H1 (cell line): ENCODE results near the gene BATF3. TPM values are rescaled to one million over a fixed set of nuclear protein-coding genes. Genes with fewer than 3 reads are reported as not detected.

Experiments used
- CTCF ChIA-PET: fragments of 300-600 bp; sonication (Branson Sonifier 250); formaldehyde crosslinking; loops from one replicate; lab custom pipeline; 2021; ENCODE audit not compliant: partially characterized antibody; lab: Charles Lee
- POLR2A ChIA-PET: fragments of 300-600 bp; sonication (Branson Sonifier 250); formaldehyde crosslinking; loops from one replicate; lab custom pipeline; 2021; ENCODE audit warnings: inconsistent platforms; ENCODE audit not compliant: partially characterized antibody; lab: Charles Lee
- DNase-seq, 2 experiments: peaks; one replicate each; pipeline versions ENCODE4 v3.0.0 to v3.0.0-alpha.2; 2010 to 2022; ENCODE audit warnings: low spot score in 2 of 2, low read depth in 1 of 2, mixed read lengths in 1 of 2
- FAIRE-seq: peaks from 2 replicates; lab custom pipeline; 2011; peaks lifted over from hg19 to GRCh38; lab: Jason Lieb, UNC
- H2AFZ ChIP-seq: 2 replicates; pipeline ENCODE4 v1.8.1; 2012; ENCODE audit warnings: low read length, inconsistent platforms
- H2AK5ac ChIP-seq: 2 replicates; pipeline ENCODE4 v1.6.1; 2013; ENCODE audit warnings: low read depth, low read length
- H2BK120ac ChIP-seq: replicated peaks from 2 replicates; pipeline ENCODE3; 2013; ENCODE audit warnings: low read depth, low read length, inconsistent platforms
- H2BK12ac ChIP-seq: 2 replicates; pipeline ENCODE4 v1.6.1; 2013; ENCODE audit warnings: low read depth, low read length
- H2BK15ac ChIP-seq: 2 replicates; pipeline ENCODE4 v1.6.1; 2013; ENCODE audit warnings: low read length
- H2BK20ac ChIP-seq: 2 replicates; pipeline ENCODE4 v1.6.1; 2013; ENCODE audit warnings: low read length
- H2BK5ac ChIP-seq: 2 replicates; pipeline ENCODE4 v1.6.1; 2013; ENCODE audit warnings: low read depth, low read length
- H3K14ac ChIP-seq: 2 replicates; pipeline ENCODE4 v1.6.1; 2013; ENCODE audit warnings: inconsistent platforms; ENCODE audit not compliant: insufficient read length
- H3K18ac ChIP-seq: 2 replicates; pipeline ENCODE4 v1.6.1; 2013; ENCODE audit warnings: low read length; ENCODE audit errors: extremely low read depth
- H3K23ac ChIP-seq: 2 replicates; pipeline ENCODE4 v1.6.1; 2013; ENCODE audit warnings: inconsistent platforms; ENCODE audit not compliant: insufficient read length
- H3K23me2 ChIP-seq: 2 replicates; pipeline ENCODE4 v1.6.1; 2013; ENCODE audit warnings: low read depth, low read length
- H3K27ac ChIP-seq: 2 replicates; pipeline ENCODE4 v1.6.1; 2011; ENCODE audit warnings: low read depth, low read length, inconsistent platforms
- H3K27me3 ChIP-seq, 4 experiments: replicated peaks in 1 of 4; 1 replicate in 1 of 4; 2 replicates in 3 of 4; pipeline versions ENCODE4 v1.6.1 to v1.8.1; 2011 to 2013; ENCODE audit warnings: low read length in 3 of 4, mild to moderate bottlenecking in 3 of 4, inconsistent platforms in 2 of 4, mixed read lengths in 2 of 4, moderate library complexity in 1 of 4; ENCODE audit not compliant: control insufficient read depth in 3 of 4, insufficient read depth in 3 of 4; ENCODE audit errors: extremely low read depth in 1 of 4
- H3K36me3 ChIP-seq, 4 experiments: 2 replicates each; pipeline versions ENCODE4 v1.6.1 to v1.8.1; 2011 to 2013; ENCODE audit warnings: mild to moderate bottlenecking in 4 of 4, low read length in 3 of 4, moderate library complexity in 2 of 4, control low read depth in 1 of 4, inconsistent platforms in 1 of 4; ENCODE audit not compliant: insufficient read depth in 4 of 4, control insufficient read depth in 2 of 4
- H3K4ac ChIP-seq: replicated peaks from 2 replicates; pipeline ENCODE3; 2013; ENCODE audit warnings: low read length, low read depth, mixed read lengths, inconsistent platforms; ENCODE audit not compliant: insufficient read length
- H3K4me1 ChIP-seq, 4 experiments: replicated peaks in 1 of 4; 1 replicate in 1 of 4; 2 replicates in 3 of 4; pipeline versions ENCODE4 v1.6.1 to v1.8.1; 2011 to 2013; ENCODE audit warnings: low read length in 3 of 4, inconsistent platforms in 2 of 4, mixed read lengths in 1 of 4; ENCODE audit not compliant: insufficient read depth in 4 of 4, control insufficient read depth in 3 of 4
- H3K4me2 ChIP-seq, 2 experiments: 2 replicates each; pipeline versions ENCODE4 v1.6.1 to v1.8.1; 2011 to 2013; ENCODE audit warnings: low read depth in 2 of 2, low read length in 2 of 2, control low read depth in 1 of 2, inconsistent platforms in 1 of 2, mild to moderate bottlenecking in 1 of 2; ENCODE audit not compliant: insufficient read depth in 1 of 2
- H3K4me3 ChIP-seq, 4 experiments: fragments of 200-600, 300-600 bp in 1 of 4; sonication (generic), shearing (Covaris generic), sonication (Bioruptor Twin) in 1 of 4; 2 replicates each; pipeline versions ENCODE4 v1.5.1 to v1.8.1; 2011 to 2016; ENCODE audit warnings: low read length in 4 of 4, low read depth in 3 of 4, control low read depth in 2 of 4, inconsistent platforms in 2 of 4, mild to moderate bottlenecking in 2 of 4, mixed read lengths in 1 of 4, moderate library complexity in 1 of 4; ENCODE audit not compliant: insufficient read depth in 2 of 4; ENCODE audit errors: extremely low read depth in 1 of 4
- H3K56ac ChIP-seq: replicated peaks from 2 replicates; pipeline ENCODE3; 2013; ENCODE audit warnings: low read depth, mild to moderate bottlenecking, mixed read lengths, low read length, inconsistent platforms; ENCODE audit not compliant: insufficient read length
- H3K79me1 ChIP-seq: 2 replicates; pipeline ENCODE4 v1.6.1; 2013; ENCODE audit warnings: low read depth, low read length, control low read depth
- H3K79me2 ChIP-seq, 2 experiments: 2 replicates each; pipeline versions ENCODE4 v1.6.1 to v1.8.1; 2012 to 2013; ENCODE audit warnings: low read length in 2 of 2, mild to moderate bottlenecking in 2 of 2, inconsistent platforms in 1 of 2; ENCODE audit not compliant: insufficient read depth in 2 of 2, control insufficient read depth in 1 of 2
- H3K9ac ChIP-seq, 4 experiments: replicated peaks in 1 of 4; 1 replicate in 1 of 4; 2 replicates in 3 of 4; pipeline versions ENCODE4 v1.6.1 to v1.8.1; 2011 to 2013; ENCODE audit warnings: low read depth in 3 of 4, low read length in 3 of 4, control low read depth in 2 of 4, mild to moderate bottlenecking in 2 of 4, moderate library complexity in 2 of 4, inconsistent platforms in 1 of 4; ENCODE audit errors: extremely low read depth in 1 of 4
- H3K9me3 ChIP-seq, 2 experiments: 2 replicates each; pipeline versions ENCODE4 v1.6.1 to v1.8.1; 2012 to 2013; ENCODE audit warnings: mild to moderate bottlenecking in 2 of 2, moderate library complexity in 2 of 2, control low read depth in 1 of 2, inconsistent platforms in 1 of 2, low read depth in 1 of 2, low read length in 1 of 2, mixed read lengths in 1 of 2; ENCODE audit not compliant: insufficient read depth in 2 of 2
- H4K20me1 ChIP-seq, 2 experiments: replicated peaks in 1 of 2; 2 replicates each; pipeline versions ENCODE3 to v1.8.1; 2011 to 2013; ENCODE audit warnings: inconsistent platforms in 2 of 2, low read length in 2 of 2, mild to moderate bottlenecking in 1 of 2; ENCODE audit not compliant: insufficient read depth in 2 of 2, control insufficient read depth in 1 of 2
- H4K5ac ChIP-seq: 2 replicates; pipeline ENCODE4 v1.6.1; 2013; ENCODE audit warnings: low read length, low read depth, mixed read lengths, inconsistent platforms; ENCODE audit not compliant: insufficient read length
- H4K8ac ChIP-seq: 2 replicates; pipeline ENCODE4 v1.8.0; 2013; ENCODE audit warnings: mild to moderate bottlenecking, moderate library complexity, low read length, inconsistent platforms; ENCODE audit not compliant: insufficient read depth; ENCODE audit errors: extremely low read depth
- H4K91ac ChIP-seq: replicated peaks from 2 replicates; pipeline ENCODE3; 2013; ENCODE audit warnings: low read length, mixed read lengths, inconsistent platforms; ENCODE audit not compliant: insufficient read length
- CHD2 ChIP-seq: IDR thresholded peaks from 2 replicates; pipeline ENCODE4 v1.6.1; 2012; ENCODE audit warnings: low read length, improper control_type of control experiment
- HDAC6 ChIP-seq: IDR thresholded peaks from one replicate; pipeline ENCODE4 v1.7.1; 2012; ENCODE audit warnings: low read depth, mild to moderate bottlenecking, inconsistent platforms, low read length, moderate library complexity
- KDM5A ChIP-seq: fragments of 200-600 bp; IDR thresholded peaks from 2 replicates; pipeline ENCODE4 v1.7.1; 2012; ENCODE audit warnings: mild to moderate bottlenecking, low read length, inconsistent platforms, mixed read lengths
- NANOG ChIP-seq: IDR thresholded peaks from 2 replicates; pipeline ENCODE4 v1.6.1; 2011; ENCODE audit warnings: low read length, low read depth, mild to moderate bottlenecking, inconsistent platforms; ENCODE audit not compliant: insufficient read depth, poor library complexity, severe bottlenecking
- PHF8 ChIP-seq: fragments of 200-600 bp; sonication (generic); conservative IDR thresholded peaks from 2 replicates; pipeline ENCODE4 v1.7.1; 2012; ENCODE audit warnings: low read depth, mild to moderate bottlenecking, inconsistent platforms, low read length, moderate library complexity
- POU5F1 ChIP-seq: IDR thresholded peaks from 2 replicates; pipeline ENCODE4 v1.6.1; 2011; ENCODE audit warnings: low read depth, mild to moderate bottlenecking, low read length, moderate library complexity
- SP1 ChIP-seq: IDR thresholded peaks from 2 replicates; pipeline ENCODE4 v1.6.1; 2011; ENCODE audit warnings: low read depth, low read length
- TAF7 ChIP-seq: optimal IDR thresholded peaks from 2 replicates; pipeline ENCODE3; 2011; ENCODE audit warnings: low read depth, mild to moderate bottlenecking, inconsistent platforms, low read length, moderate library complexity, borderline replicate concordance
- WGBS, 2 experiments: shearing (Covaris generic) in 1 of 2; methylation state at CpG; one replicate each; pipeline versions ENCODE4 v1.1.6 to v1.1.7; 2013 to 2015; ENCODE audit warnings: low lambda C conversion rate in 2 of 2, mixed read lengths in 2 of 2, inconsistent platforms in 1 of 2, low coverage in 1 of 2, missing lambda C conversion rate in 1 of 2; ENCODE audit not compliant: insufficient replicate concordance in 2 of 2, insufficient coverage in 1 of 2, insufficient read length in 1 of 2; ENCODE audit errors: extremely low coverage in 1 of 2, missing lambda C conversion rate in 1 of 2; 5-methylcytosine and 5-hydroxymethylcytosine counted together
- polyA plus RNA-seq, 7 experiments: library from polyadenylated mRNA; depleted of rRNA in 3 of 7; stranded (reverse) in 5 of 7; unstranded in 2 of 7; fragments of >200 nt in 5 of 7; fragments of 200-250 nt in 2 of 7; gene quantifications; 1 replicate in 5 of 7; 2 replicates in 1 of 7; 4 replicates in 1 of 7; pipeline versions ENCODE4 v1.2.1 to v1.2.3, GENCODE V29; 2011 to 2013; ENCODE audit warnings: missing spikeins in 2 of 7, mixed read lengths in 2 of 7
- total RNA-seq: library from RNA; stranded (reverse); fragmentation: NEBNext Ultra II Directional; extraction: Animal tissue kit (Norgen Biotek cat#: 25700); gene quantifications from 2 replicates; pipeline ENCODE4 v1.2.1, GENCODE V29; 2021

Gene BATF3
- total and polyA plus RNA-seq, 2 of the 8 experiments (the other 6 are each of a cell fraction or from before 2014, with no cell fraction given), result 6.3 TPM

DNA sequence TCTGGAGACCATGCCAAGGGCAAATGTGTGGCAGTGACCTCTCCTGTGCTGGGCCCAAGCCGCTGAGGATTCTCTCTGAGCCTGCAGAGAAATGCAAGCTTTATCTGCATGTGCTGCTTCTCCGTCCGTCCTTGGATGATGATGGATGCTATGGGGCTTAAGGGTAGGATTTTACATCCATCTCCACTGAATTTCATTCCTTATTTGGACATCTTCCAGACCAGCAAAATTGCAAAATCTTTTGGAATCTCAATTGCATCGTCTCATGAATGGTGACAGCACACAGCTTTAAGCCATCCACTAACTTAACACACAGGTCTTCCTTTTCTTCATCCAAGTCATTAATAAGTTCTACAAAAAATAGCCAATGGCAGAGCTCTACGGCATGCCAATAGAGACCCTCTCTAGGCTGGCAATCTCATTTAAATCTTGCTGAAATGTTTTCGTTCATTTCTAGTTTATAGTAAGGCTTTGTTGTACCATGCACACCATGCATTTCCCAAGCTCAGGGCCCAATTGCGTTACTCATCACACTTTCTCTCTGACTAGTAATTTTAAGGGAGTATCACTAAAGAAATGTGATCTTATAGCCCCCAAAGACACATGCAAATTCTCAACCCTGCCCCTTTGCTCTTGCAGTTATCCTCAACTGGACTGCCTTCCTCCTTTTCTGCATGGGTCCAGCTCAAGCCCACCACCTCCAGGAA, 11.1 kb downstream of the BATF3 start:
- Histone ChIP-seq H3K36me3 (no peaks in the 10 kb centered on the region), H3K4me2 (no peak overlapping the region)
- POLR2A ChIA-PET, result no interaction called here
- TF ChIP-seq HDAC6 (no peak), PHF8 (no peak), TAF7 (no peak), POU5F1 (no peak), SP1 (no peak), KDM5A (no peak), CHD2 (no peak), NANOG (no peak)

More for the DNA sequence above, 11.1 kb downstream of the BATF3 start:
- no peak overlapping the region for H2BK15ac ChIP-seq
- H3K79me1 ChIP-seq, result no peaks in the 10 kb centered on the region
- H3K4me1 ChIP-seq, result peaks cover 0 to 9% (median 1%) of the 10 kb centered on the region in 4 experiments; a peak in 4 of 7 replicates
- no peak overlapping the region for H2AFZ ChIP-seq
- H3K14ac ChIP-seq, result no peak overlapping the region
- H4K8ac ChIP-seq, result no peak overlapping the region
- H3K18ac ChIP-seq, result no peak overlapping the region
- WGBS, 2 experiments, result 82% methylated on average over 7 of the region's 7 CpGs; no CpG with 5 or more reads in 1 of the 2 experiments
- H2BK5ac ChIP-seq, result no peak overlapping the region
- no peak overlapping the region for H3K4me3 ChIP-seq
- no peak overlapping the region for H3K23ac ChIP-seq
- H2BK120ac ChIP-seq, result no peak overlapping the region
- no peak overlapping the region for H2BK12ac ChIP-seq
- H4K5ac ChIP-seq, result no peak overlapping the region
- no peak overlapping the region for H2BK20ac ChIP-seq
- peaks cover 5% of the 10 kb centered on the region; the same call in 1 of the 2 replicates for H3K23me2 ChIP-seq
- no peak overlapping the region for H4K91ac ChIP-seq
- DNase-seq (no peak), FAIRE-seq (no peak)
- no peak overlapping the region for H3K4ac ChIP-seq
- H3K9me3 ChIP-seq, result no peaks in the 10 kb centered on the region
- no peak overlapping the region for H2AK5ac ChIP-seq
- H3K56ac ChIP-seq, result no peak overlapping the region
- no peak overlapping the region for H3K9ac ChIP-seq
- H3K79me2 ChIP-seq, result no peaks in the 10 kb centered on the region
- H4K20me1 ChIP-seq, result peaks cover 0 to 4% of the 10 kb centered on the region in 2 experiments
- peaks cover 0 to 2% (median 0%) of the 10 kb centered on the region in 4 experiments; a peak in 1 of 7 replicates for H3K27me3 ChIP-seq
- no peak overlapping the region for H3K27ac ChIP-seq
- CTCF ChIA-PET, result interaction anchor here (1.0 to 2.8 kb wide), 6 partner anchors 11 to 234 kb away, joined by 3 to 9 read pairs (median 4); no protein-coding TSS in a partner anchor
